Measurements from ENCODE around the gene PLCL1. TPM values are rescaled to one million over a fixed set of nuclear protein-coding genes. Genes with fewer than 3 reads are reported as not detected.

Gene PLCL1
- total RNA-seq, 1 experiment from 2014 or later, result 0.07 TPM

DNA sequence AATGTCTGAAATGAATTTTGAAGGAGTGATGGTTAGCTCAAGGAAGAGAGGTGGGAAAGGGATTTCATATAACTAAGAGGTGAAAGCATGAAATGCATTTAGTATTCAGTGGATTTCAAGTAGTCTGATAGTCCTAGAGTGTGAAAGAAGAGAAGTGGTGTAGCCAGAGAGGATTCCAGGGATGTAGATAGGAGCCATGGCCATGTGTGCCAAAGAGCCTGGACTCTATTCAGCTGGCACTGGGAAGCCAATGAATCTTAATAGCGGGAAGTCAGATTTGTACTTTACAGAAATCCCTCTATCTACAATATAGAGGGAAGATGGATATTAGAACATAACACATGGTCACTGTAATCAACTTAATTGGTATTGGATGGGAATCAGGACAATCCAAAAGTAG is 10.9 kb upstream of the PLCL1 start:
- peaks cover 14% of the 10 kb centered on the region; the same call in 1 of the 2 replicates for H3K27me3 ChIP-seq (ENCODE audit: insufficient read depth, low read length)
- no peak overlapping the region for H3K27ac ChIP-seq (ENCODE audit: low read depth, low read length)
- H3K79me2 ChIP-seq (ENCODE audit: insufficient read depth, low read length), result no peaks in the 10 kb centered on the region
- H3K9ac ChIP-seq (ENCODE audit: low read length), result no peak overlapping the region
- no peaks in the 10 kb centered on the region for H3K4me1 ChIP-seq (ENCODE audit: control insufficient read depth in 1 of 2, insufficient read depth in 2 of 2, low read length in 2 of 2)
- H3K9me3 ChIP-seq (ENCODE audit: control insufficient read depth in 1 of 2, insufficient read depth in 1 of 2, low read depth in 1 of 2, low read length in 2 of 2), result no peaks in the 10 kb centered on the region
- H4K20me1 ChIP-seq (ENCODE audit: insufficient read depth), result no peaks in the 10 kb centered on the region
- POLR2A ChIA-PET, result no interaction called here
- H3K4me3 ChIP-seq (replicated peaks in 1 of 2; ENCODE audit: low read depth in 1 of 2, low read length in 2 of 2), result no peak overlapping the region
- no peaks in the 10 kb centered on the region for H3K9me2 ChIP-seq (ENCODE audit: insufficient read depth)
- RAD21 ChIA-PET (ENCODE audit: low non-redundant PET in 1 of 2, low total read pairs in 2 of 2, uncharacterized antibody in 2 of 2, unreplicated experiment in 2 of 2), result no interaction called here
- BruUV-seq (replicated peaks), result no TSS peak
- TF ChIP-seq FOSL1 (IDR thresholded peaks at IDR 0.05; ENCODE audit: low read depth) (no peak), REST (IDR thresholded peaks at IDR 0.05; ENCODE audit: low read depth) (no peak), POLR2A (IDR thresholded peaks at IDR 0.05; ENCODE audit: borderline replicate concordance, extremely low read depth, insufficient read depth, insufficient read length) (no peak), CEBPB (IDR thresholded peaks at IDR 0.05; ENCODE audit: low read depth) (no peak), TCF7L2 (IDR thresholded peaks at IDR 0.05; ENCODE audit: borderline replicate concordance, extremely low read depth, insufficient read depth, insufficient read length) (no peak)
- H3K4me2 ChIP-seq (ENCODE audit: low read length), result no peak overlapping the region
- intact Hi-C loops (cut with micrococcal nuclease), result no loop called here
- H2AFZ ChIP-seq (ENCODE audit: low read depth, low read length, poor library complexity, severe bottlenecking), result no peak overlapping the region
- no peak for ATAC-seq
- no peak for DNase-seq (ENCODE audit: low read depth, low spot score)
- CTCF ChIA-PET, result no interaction called here
- H3K36me3 ChIP-seq (ENCODE audit: control insufficient read depth in 1 of 2, insufficient read depth in 2 of 2, low read length in 2 of 2), result no peaks in the 10 kb centered on the region

GRCh38 chr2:197795277-197795676 is 9.1 kb upstream of the PLCL1 start:
- no peak overlapping the region for H3K9ac ChIP-seq (ENCODE audit: low read length)
- H3K79me2 ChIP-seq (ENCODE audit: insufficient read depth, low read length), result no peaks in the 10 kb centered on the region
- POLR2A ChIA-PET, result no interaction called here
- H4K20me1 ChIP-seq (ENCODE audit: insufficient read depth), result no peaks in the 10 kb centered on the region
- CTCF ChIA-PET, result no interaction called here
- RAD21 ChIA-PET (ENCODE audit: low non-redundant PET in 1 of 2, low total read pairs in 2 of 2, uncharacterized antibody in 2 of 2, unreplicated experiment in 2 of 2), result no interaction called here
- H3K9me3 ChIP-seq (ENCODE audit: control insufficient read depth in 1 of 2, insufficient read depth in 1 of 2, low read depth in 1 of 2, low read length in 2 of 2), result no peaks in the 10 kb centered on the region
- TF ChIP-seq, protein P1, sequence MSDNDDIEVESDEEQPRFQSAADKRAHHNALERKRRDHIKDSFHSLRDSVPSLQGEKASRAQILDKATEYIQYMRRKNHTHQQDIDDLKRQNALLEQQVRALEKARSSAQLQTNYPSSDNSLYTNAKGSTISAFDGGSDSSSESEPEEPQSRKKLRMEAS (IDR thresholded peaks at IDR 0.05), result no peak
- no peak for TF ChIP-seq REST (IDR thresholded peaks at IDR 0.05; ENCODE audit: low read depth)
- TF ChIP-seq CBX3 (IDR thresholded peaks at IDR 0.05; ENCODE audit: low read depth), result no peak
- TF ChIP-seq CEBPB (IDR thresholded peaks at IDR 0.05; ENCODE audit: low read depth), result no peak
- no peak for DNase-seq (ENCODE audit: low read depth, low spot score)
- H3K27ac ChIP-seq (ENCODE audit: low read depth, low read length), result no peak overlapping the region
- intact Hi-C loops (cut with micrococcal nuclease), result no loop called here
- no peak overlapping the region for H2AFZ ChIP-seq (ENCODE audit: low read depth, low read length, poor library complexity, severe bottlenecking)
- BruUV-seq (replicated peaks), result no TSS peak
- no peaks in the 10 kb centered on the region for H3K9me2 ChIP-seq (ENCODE audit: insufficient read depth)
- H3K36me3 ChIP-seq (ENCODE audit: control insufficient read depth in 1 of 2, insufficient read depth in 2 of 2, low read length in 2 of 2), result no peaks in the 10 kb centered on the region
- no peak overlapping the region for H3K4me3 ChIP-seq (replicated peaks in 1 of 2; ENCODE audit: low read depth in 1 of 2, low read length in 2 of 2)
- no peak for ATAC-seq
- H3K4me1 ChIP-seq (ENCODE audit: control insufficient read depth in 1 of 2, insufficient read depth in 2 of 2, low read length in 2 of 2), result no peaks in the 10 kb centered on the region
- H3K27me3 ChIP-seq (ENCODE audit: insufficient read depth, low read length), result peaks cover 14% of the 10 kb centered on the region; the same call in 1 of the 2 replicates
- H3K4me2 ChIP-seq (ENCODE audit: low read length), result no peak overlapping the region

Measured in HCT116 (cell line).